CD14-positive monocyte (primary cell): Measurements from ENCODE around the gene TREML4. TPM values are rescaled to one million over a fixed set of nuclear protein-coding genes. Genes with fewer than 3 reads are reported as not detected.
A peak's percentile ranks its signal among the peaks of the same experiment; 100 is the strongest.

Experiments used
- DNase-seq, 3 donors: peaks; one replicate each; pipeline ENCODE4 v3.0.0-alpha.2; 2011 to 2022
- H2AFZ ChIP-seq: 2 replicates; pipeline ENCODE4 v1.6.0; 2012; ENCODE audit warnings: mild to moderate bottlenecking, low read depth, low read length, inconsistent platforms; ENCODE audit not compliant: insufficient read depth, poor library complexity, severe bottlenecking
- H3K27ac ChIP-seq, 2 donors: 1 replicate in 1 of 2; 2 replicates in 1 of 2; pipeline ENCODE4 v1.5.1; 2012 to 2013; ENCODE audit warnings: low read length in 2 of 2, control low read depth in 1 of 2, inconsistent platforms in 1 of 2, low read depth in 1 of 2, mild to moderate bottlenecking in 1 of 2
- H3K27me3 ChIP-seq, 2 donors: one replicate each; pipeline versions ENCODE4 v1.6.0 to v1.6.1; 2011 to 2013; ENCODE audit warnings: low read length in 2 of 2; ENCODE audit not compliant: control insufficient read depth in 2 of 2, insufficient read depth in 2 of 2
- H3K36me3 ChIP-seq, 2 donors: replicated peaks in 1 of 2; 1 replicate in 1 of 2; 2 replicates in 1 of 2; pipeline versions ENCODE4 v1.5.1 to v1.6.1; 2012 to 2013; ENCODE audit warnings: low read length in 2 of 2, control low read depth in 1 of 2, inconsistent platforms in 1 of 2, mild to moderate bottlenecking in 1 of 2; ENCODE audit not compliant: insufficient read depth in 2 of 2, control insufficient read depth in 1 of 2
- H3K4me1 ChIP-seq, 2 donors: 1 replicate in 1 of 2; 2 replicates in 1 of 2; pipeline versions ENCODE4 v1.5.1 to v1.6.1; 2012 to 2013; ENCODE audit warnings: low read length in 2 of 2, control low read depth in 1 of 2, inconsistent platforms in 1 of 2, mild to moderate bottlenecking in 1 of 2, moderate library complexity in 1 of 2; ENCODE audit not compliant: insufficient read depth in 2 of 2, control insufficient read depth in 1 of 2
- H3K4me2 ChIP-seq: replicated peaks from 2 replicates; pipeline ENCODE3; 2012; ENCODE audit warnings: low read length, moderate library complexity, mild to moderate bottlenecking; ENCODE audit not compliant: poor library complexity, severe bottlenecking; ENCODE audit errors: extremely low read depth
- H3K4me3 ChIP-seq, 3 experiments: fragments of 200-600 bp in 1 of 3; sonication (generic) in 1 of 3; replicated peaks in 1 of 3; 1 replicate in 2 of 3; 2 replicates in 1 of 3; pipeline ENCODE4 v1.5.1; 2011 to 2013; ENCODE audit warnings: low read length in 3 of 3, mild to moderate bottlenecking in 3 of 3, control low read depth in 2 of 3, low read depth in 2 of 3, inconsistent platforms in 1 of 3, moderate library complexity in 1 of 3
- H3K79me2 ChIP-seq: 2 replicates; pipeline ENCODE4 v1.6.0; 2012; ENCODE audit warnings: mild to moderate bottlenecking, control low read depth, inconsistent platforms, low read length, moderate library complexity; ENCODE audit not compliant: insufficient read depth
- H3K9ac ChIP-seq: 2 replicates; pipeline ENCODE4 v1.6.0; 2017; ENCODE audit warnings: low read length, mild to moderate bottlenecking; ENCODE audit not compliant: insufficient read depth, poor library complexity, severe bottlenecking
- H3K9me3 ChIP-seq, 2 donors: replicated peaks in 1 of 2; 1 replicate in 1 of 2; 2 replicates in 1 of 2; pipeline versions ENCODE4 v1.5.1 to v1.6.1; 2012 to 2013; ENCODE audit warnings: low read length in 2 of 2, control low read depth in 1 of 2; ENCODE audit not compliant: control insufficient read depth in 1 of 2, insufficient read depth in 1 of 2
- H4K20me1 ChIP-seq: 2 replicates; pipeline ENCODE4 v1.6.0; 2012; ENCODE audit warnings: mild to moderate bottlenecking, low read length, control low read depth, moderate library complexity; ENCODE audit not compliant: insufficient read depth
- H3K27ac Mint-ChIP-seq, 7 donors: one replicate each; pipeline ENCODE4 v1.8.0; 2020; ENCODE audit warnings: mild to moderate bottlenecking in 7 of 7, mixed read lengths in 7 of 7, moderate library complexity in 6 of 7, inconsistent platforms in 2 of 7
- H3K27me3 Mint-ChIP-seq, 3 donors: one replicate each; pipeline ENCODE4 v1.8.0; 2021 to 2022; ENCODE audit warnings: low read depth in 3 of 3, mild to moderate bottlenecking in 3 of 3, mixed read lengths in 3 of 3, moderate library complexity in 3 of 3, inconsistent platforms in 1 of 3
- H3K36me3 Mint-ChIP-seq, 2 donors: one replicate each; pipeline ENCODE4 v1.8.0; 2020; ENCODE audit warnings: mixed read lengths in 2 of 2, inconsistent platforms in 1 of 2, mild to moderate bottlenecking in 1 of 2
- H3K4me1 Mint-ChIP-seq: one replicate; pipeline ENCODE4 v1.8.0; 2020; ENCODE audit warnings: mild to moderate bottlenecking, mixed read lengths
- H3K4me3 Mint-ChIP-seq, 2 donors: one replicate each; pipeline ENCODE4 v1.8.0; 2020; ENCODE audit warnings: mild to moderate bottlenecking in 2 of 2, mixed read lengths in 2 of 2, moderate library complexity in 1 of 2
- H3K9me3 Mint-ChIP-seq, 7 donors: one replicate each; pipeline ENCODE4 v1.8.0; 2020 to 2022; ENCODE audit warnings: mixed read lengths in 7 of 7, mild to moderate bottlenecking in 6 of 7, moderate library complexity in 6 of 7, inconsistent platforms in 2 of 7
- WGBS: methylation state at CpG from one replicate; pipeline ENCODE4 v1.1.5; 2013; ENCODE audit warnings: missing lambda C conversion rate; ENCODE audit not compliant: insufficient coverage; 5-methylcytosine and 5-hydroxymethylcytosine counted together
- intact Hi-C, 2 donors: fragments of 100-400 bp; cut with micrococcal nuclease; formaldehyde crosslinking; loops; one replicate each; pipeline versions ENCODE4 v1.15.0 to v1.15.1; 2023
- polyA plus RNA-seq, 3 donors: library from polyadenylated mRNA; depleted of rRNA in 1 of 3; unstranded in 2 of 3; stranded (reverse) in 1 of 3; fragments of 300-500 nt in 2 of 3; fragments of >200 nt in 1 of 3; fragmentation: Illumina TruSeq in 2 of 3; gene quantifications; 1 replicate in 2 of 3; 2 replicates in 1 of 3; pipeline ENCODE4 v1.2.3, GENCODE V29; 2012 to 2021
- TF ChIP-seq, protein P1 (sequence below): fragments of 200-600 bp; IDR thresholded peaks from one replicate; pipeline ENCODE4 v1.8.0; 2022; ENCODE audit warnings: antibody characterized with exemption, mild to moderate bottlenecking

Gene TREML4
- polyA plus RNA-seq, 3 donors = not detected

DNA sequence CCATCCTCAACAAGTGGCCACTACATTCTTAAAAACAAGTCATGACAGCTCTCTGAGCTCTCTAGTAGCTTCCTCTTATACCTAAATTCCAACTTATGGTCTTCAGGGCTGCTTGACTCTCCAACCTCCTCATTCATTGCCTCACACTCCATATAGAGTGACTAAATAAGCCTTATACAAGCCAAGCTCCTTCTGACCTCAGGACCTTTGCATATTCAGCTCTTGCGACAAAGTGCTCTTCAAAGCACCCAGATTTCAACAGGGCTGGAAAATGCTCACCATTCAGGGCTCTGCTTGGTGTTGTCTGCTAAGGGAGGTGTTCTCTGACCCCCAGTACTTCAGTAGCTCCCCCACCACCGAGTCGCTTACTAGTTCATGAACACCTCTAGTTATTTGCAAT is 30.9 kb upstream of the TREML4 start:
- H3K4me1 Mint-ChIP-seq = peaks cover 53% of the 10 kb centered on the region
- Histone ChIP-seq H3K4me2 (no peak overlapping the region), H2AFZ (no peak overlapping the region), H3K36me3 (no peaks in the 10 kb centered on the region), H4K20me1 (no peaks in the 10 kb centered on the region), H3K27ac (no peak overlapping the region), H3K9ac (no peak overlapping the region), H3K4me1 (peaks cover 39 to 42% of the 10 kb centered on the region in 2 donors), H3K79me2 (no peaks in the 10 kb centered on the region), H3K9me3 (no peaks in the 10 kb centered on the region), H3K27me3 (no peaks in the 10 kb centered on the region), H3K4me3 (no peak overlapping the region)
- no peaks in the 10 kb centered on the region for H3K9me3 Mint-ChIP-seq
- peaks cover 18 to 27% of the 10 kb centered on the region in 2 donors for H3K36me3 Mint-ChIP-seq
- peaks cover 1 to 8% (median 2%) of the 10 kb centered on the region in 3 donors for H3K27me3 Mint-ChIP-seq
- TF ChIP-seq, protein P1, sequence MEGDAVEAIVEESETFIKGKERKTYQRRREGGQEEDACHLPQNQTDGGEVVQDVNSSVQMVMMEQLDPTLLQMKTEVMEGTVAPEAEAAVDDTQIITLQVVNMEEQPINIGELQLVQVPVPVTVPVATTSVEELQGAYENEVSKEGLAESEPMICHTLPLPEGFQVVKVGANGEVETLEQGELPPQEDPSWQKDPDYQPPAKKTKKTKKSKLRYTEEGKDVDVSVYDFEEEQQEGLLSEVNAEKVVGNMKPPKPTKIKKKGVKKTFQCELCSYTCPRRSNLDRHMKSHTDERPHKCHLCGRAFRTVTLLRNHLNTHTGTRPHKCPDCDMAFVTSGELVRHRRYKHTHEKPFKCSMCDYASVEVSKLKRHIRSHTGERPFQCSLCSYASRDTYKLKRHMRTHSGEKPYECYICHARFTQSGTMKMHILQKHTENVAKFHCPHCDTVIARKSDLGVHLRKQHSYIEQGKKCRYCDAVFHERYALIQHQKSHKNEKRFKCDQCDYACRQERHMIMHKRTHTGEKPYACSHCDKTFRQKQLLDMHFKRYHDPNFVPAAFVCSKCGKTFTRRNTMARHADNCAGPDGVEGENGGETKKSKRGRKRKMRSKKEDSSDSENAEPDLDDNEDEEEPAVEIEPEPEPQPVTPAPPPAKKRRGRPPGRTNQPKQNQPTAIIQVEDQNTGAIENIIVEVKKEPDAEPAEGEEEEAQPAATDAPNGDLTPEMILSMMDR = no peak
- H3K27ac Mint-ChIP-seq = no peak overlapping the region
- H3K4me3 Mint-ChIP-seq = no peak overlapping the region
- DNase-seq = no peak
- 100% methylated on average over 1 of the region's 3 CpGs for WGBS
- intact Hi-C loops = no loop called here

DNA sequence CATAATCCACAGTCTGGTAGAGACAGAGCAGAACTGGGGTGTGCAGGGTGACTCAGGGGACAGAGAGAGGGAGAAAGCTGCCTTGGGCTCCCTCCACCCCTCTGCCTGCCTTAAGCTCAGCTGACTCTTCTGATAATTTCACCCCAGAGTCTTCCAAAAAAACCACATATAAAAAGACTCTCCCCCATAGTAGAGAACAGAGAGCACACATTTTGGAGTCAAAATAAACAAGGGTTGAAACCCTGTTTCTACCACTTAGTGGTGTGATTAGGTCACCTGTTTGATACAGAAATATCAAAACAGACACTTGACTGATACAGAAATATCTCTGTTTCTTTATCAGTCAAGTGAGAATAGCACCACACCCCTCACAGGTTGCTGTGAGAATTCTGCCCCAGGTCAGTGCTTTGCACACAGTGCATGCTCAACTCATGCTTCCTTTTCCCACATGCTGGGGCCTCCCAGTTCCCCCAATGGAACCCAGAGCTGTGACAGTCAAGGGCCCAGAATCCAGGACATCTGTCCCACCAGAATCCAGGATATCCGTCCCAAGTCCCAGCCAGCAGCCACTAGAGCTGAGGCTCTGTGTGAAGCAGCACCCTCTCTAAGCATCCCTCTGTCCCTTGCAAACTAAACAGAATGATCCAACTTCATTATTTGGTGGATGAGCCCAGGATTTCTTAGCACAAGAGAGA is 28.4 kb upstream of the TREML4 start:
- peak overlapping the region; percentile 43 to 73 for H3K4me3 Mint-ChIP-seq
- Histone ChIP-seq H4K20me1 (no peaks in the 10 kb centered on the region), H3K9me3 (no peaks in the 10 kb centered on the region), H2AFZ (no peak overlapping the region), H3K79me2 (no peaks in the 10 kb centered on the region), H3K9ac (peak overlapping the region; percentile 73), H3K4me2 (peak overlapping the region; percentile 56), H3K36me3 (no peaks in the 10 kb centered on the region), H3K27ac (peak overlapping the region; percentile 96 to 99), H3K4me3 (peak overlapping the region in 1 of 3 experiments; percentile 49), H3K27me3 (no peaks in the 10 kb centered on the region), H3K4me1 (peaks cover 48 to 52% of the 10 kb centered on the region in 2 donors)
- DNase-seq = peak in 2 of 3 donors; percentile 42 to 46
- WGBS = 17% methylated on average over 1 of the region's 1 CpG
- H3K4me1 Mint-ChIP-seq = peaks cover 59% of the 10 kb centered on the region
- TF ChIP-seq, protein P1 = no peak
- intact Hi-C loops = no loop called here
- H3K9me3 Mint-ChIP-seq = no peaks in the 10 kb centered on the region
- H3K27me3 Mint-ChIP-seq = peaks cover 0 to 8% (median 2%) of the 10 kb centered on the region in 3 donors
- peaks cover 13 to 17% of the 10 kb centered on the region in 2 donors for H3K36me3 Mint-ChIP-seq
- H3K27ac Mint-ChIP-seq = peak overlapping the region; percentile 96 to 99 (median 97)
